ENCODE data around the gene CFAP46. TPM values are rescaled to one million over a fixed set of nuclear protein-coding genes. Genes with fewer than 3 reads are reported as not detected.

The CFAP46 gene
- total RNA-seq, 2 experiments from 2014 or later = not detected

- Histone ChIP-seq H3K9me3 (ENCODE audit: control insufficient read depth in 1 of 2, insufficient read depth in 1 of 2, low read length in 2 of 2) (peaks cover 0 to 44% of the 10 kb centered on the region in 2 experiments), H3K4me3 (ENCODE audit: low read length) (no peak overlapping the region), H3K36me3 (ENCODE audit: insufficient read depth, low read length) (peaks cover 27% of the 10 kb centered on the region), H3K27ac (ENCODE audit: low read depth in 1 of 2, low read length in 2 of 2) (no peak overlapping the region), H3K27me3 (ENCODE audit: control insufficient read depth in 1 of 2, insufficient read depth in 2 of 2, low read length in 2 of 2) (peaks cover 9 to 26% of the 10 kb centered on the region in 2 experiments), H3K4me1 (ENCODE audit: insufficient read depth, low read length) (peaks cover 3% of the 10 kb centered on the region)
- TF ChIP-seq CTCF (IDR thresholded peaks at IDR 0.05) = no peak
- peaks cover 9% of the 10 kb centered on the region for H3K4me1 Mint-ChIP-seq (ENCODE audit: low read depth)
- H3K36me3 Mint-ChIP-seq (ENCODE audit: low read depth) = peaks cover 42% of the 10 kb centered on the region
- DNase-seq (no peak), ATAC-seq (ENCODE audit: poor library complexity) (no peak)
- no peaks in the 10 kb centered on the region for H3K9me3 Mint-ChIP-seq
- CTCF ChIA-PET = no interaction called here
- H3K27me3 Mint-ChIP-seq = peaks cover 12% of the 10 kb centered on the region
- H3K27ac Mint-ChIP-seq = no peak overlapping the region
- POLR2A ChIA-PET = no interaction called here
- H3K4me3 Mint-ChIP-seq = no peak overlapping the region
- intact Hi-C loops (cut with DNase I, micrococcal nuclease) = no loop called here
Observed at GRCh38 chr10:132781556-132781955, 160.8 kb downstream of the CFAP46 start.

- no peak for TF ChIP-seq CTCF (IDR thresholded peaks at IDR 0.05)
- ChIA-PET CTCF (no interaction called here), POLR2A (no interaction called here)
- Mint-ChIP-seq H3K4me3 (no peak overlapping the region), H3K27me3 (peaks cover 12% of the 10 kb centered on the region), H3K9me3 (no peaks in the 10 kb centered on the region), H3K27ac (no peak overlapping the region), H3K36me3 (ENCODE audit: low read depth) (peaks cover 42% of the 10 kb centered on the region), H3K4me1 (ENCODE audit: low read depth) (peaks cover 9% of the 10 kb centered on the region)
- ATAC-seq (ENCODE audit: poor library complexity) (no peak), DNase-seq (no peak)
- Histone ChIP-seq H3K9me3 (ENCODE audit: control insufficient read depth in 1 of 2, insufficient read depth in 1 of 2, low read length in 2 of 2) (peaks cover 0 to 44% of the 10 kb centered on the region in 2 experiments), H3K36me3 (ENCODE audit: insufficient read depth, low read length) (peaks cover 31% of the 10 kb centered on the region), H3K4me3 (ENCODE audit: low read length) (no peak overlapping the region), H3K4me1 (ENCODE audit: insufficient read depth, low read length) (peaks cover 3% of the 10 kb centered on the region), H3K27ac (ENCODE audit: low read depth in 1 of 2, low read length in 2 of 2) (no peak overlapping the region), H3K27me3 (ENCODE audit: control insufficient read depth in 1 of 2, insufficient read depth in 2 of 2, low read length in 2 of 2) (peaks cover 9 to 22% of the 10 kb centered on the region in 2 experiments)
- intact Hi-C loops (cut with DNase I, micrococcal nuclease) = no loop called here
Observed at GRCh38 chr10:132780356-132780755, 162.0 kb downstream of the CFAP46 start.

- Mint-ChIP-seq H3K4me3 (no peak overlapping the region), H3K36me3 (ENCODE audit: low read depth) (peaks cover 42% of the 10 kb centered on the region)
Observed at GRCh38 chr10:132779549-132780294, 162.6 kb downstream of the CFAP46 start.

More at GRCh38 chr10:132779549-132780294, 162.6 kb downstream of the CFAP46 start:
- Histone ChIP-seq H3K4me1 (ENCODE audit: insufficient read depth, low read length) (peaks cover 3% of the 10 kb centered on the region), H3K36me3 (ENCODE audit: insufficient read depth, low read length) (peaks cover 32% of the 10 kb centered on the region), H3K9me3 (ENCODE audit: control insufficient read depth in 1 of 2, insufficient read depth in 1 of 2, low read length in 2 of 2) (peaks cover 0 to 38% of the 10 kb centered on the region in 2 experiments), H3K27me3 (ENCODE audit: control insufficient read depth in 1 of 2, insufficient read depth in 2 of 2, low read length in 2 of 2) (peaks cover 7 to 18% of the 10 kb centered on the region in 2 experiments), H3K4me3 (ENCODE audit: low read length) (no peak overlapping the region), H3K27ac (ENCODE audit: low read depth in 1 of 2, low read length in 2 of 2) (no peak overlapping the region)
- Mint-ChIP-seq H3K9me3 (no peaks in the 10 kb centered on the region), H3K27ac (no peak overlapping the region), H3K27me3 (peaks cover 12% of the 10 kb centered on the region), H3K4me1 (ENCODE audit: low read depth) (peaks cover 9% of the 10 kb centered on the region)
- POLR2A ChIA-PET = no interaction called here
- no peak for TF ChIP-seq CTCF (IDR thresholded peaks at IDR 0.05)
- CTCF ChIA-PET = no interaction called here
- no peak for ATAC-seq (ENCODE audit: poor library complexity)
- intact Hi-C loops (cut with DNase I, micrococcal nuclease) = no loop called here
- DNase-seq = no peak
